Loucy (cell line): ENCODE measurements around the gene SLC44A4.

Experiments
- CTCF ChIP-seq: fragments of 200-600 bp; sonication (generic); conservative IDR thresholded peaks from 2 replicates; pipeline ENCODE4 v1.5.1; 2014; ENCODE audit warnings: mild to moderate bottlenecking, antibody characterized with exemption, low read length
- EZH2phosphoT487 ChIP-seq: fragments of 200-600 bp; IDR thresholded peaks from 2 replicates; pipeline ENCODE4 v1.6.1; 2018; ENCODE audit warnings: antibody characterized with exemption, mild to moderate bottlenecking, moderate library complexity, borderline replicate concordance

- no peak for TF ChIP-seq CTCF
- no peak for TF ChIP-seq EZH2phosphoT487
Observed at GRCh38 chr6:31879901-31880300, 1.1 kb upstream of the SLC44A4 start.
